ENCODE measurements around the gene CALD1.

DNA sequence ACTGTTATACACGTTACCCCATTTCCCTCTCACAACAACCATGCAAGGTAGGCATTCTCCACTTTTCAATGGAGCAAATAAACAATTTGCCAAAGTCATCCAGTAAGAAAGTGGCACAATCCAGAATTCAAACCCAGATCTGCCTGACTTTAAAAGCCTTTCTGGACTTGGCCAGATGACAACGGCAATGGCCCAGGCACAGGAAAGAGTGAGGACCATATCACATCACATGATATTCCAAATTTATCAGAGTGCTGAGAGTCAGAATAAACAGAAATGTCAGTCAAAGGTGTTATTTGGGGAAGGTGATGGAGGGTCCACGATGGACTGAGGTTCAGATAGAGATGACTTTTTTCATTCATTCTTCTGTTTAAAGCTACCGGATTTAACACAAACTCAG, 48.0 kb downstream of the CALD1 start:
- TF ChIP-seq, protein P1, sequence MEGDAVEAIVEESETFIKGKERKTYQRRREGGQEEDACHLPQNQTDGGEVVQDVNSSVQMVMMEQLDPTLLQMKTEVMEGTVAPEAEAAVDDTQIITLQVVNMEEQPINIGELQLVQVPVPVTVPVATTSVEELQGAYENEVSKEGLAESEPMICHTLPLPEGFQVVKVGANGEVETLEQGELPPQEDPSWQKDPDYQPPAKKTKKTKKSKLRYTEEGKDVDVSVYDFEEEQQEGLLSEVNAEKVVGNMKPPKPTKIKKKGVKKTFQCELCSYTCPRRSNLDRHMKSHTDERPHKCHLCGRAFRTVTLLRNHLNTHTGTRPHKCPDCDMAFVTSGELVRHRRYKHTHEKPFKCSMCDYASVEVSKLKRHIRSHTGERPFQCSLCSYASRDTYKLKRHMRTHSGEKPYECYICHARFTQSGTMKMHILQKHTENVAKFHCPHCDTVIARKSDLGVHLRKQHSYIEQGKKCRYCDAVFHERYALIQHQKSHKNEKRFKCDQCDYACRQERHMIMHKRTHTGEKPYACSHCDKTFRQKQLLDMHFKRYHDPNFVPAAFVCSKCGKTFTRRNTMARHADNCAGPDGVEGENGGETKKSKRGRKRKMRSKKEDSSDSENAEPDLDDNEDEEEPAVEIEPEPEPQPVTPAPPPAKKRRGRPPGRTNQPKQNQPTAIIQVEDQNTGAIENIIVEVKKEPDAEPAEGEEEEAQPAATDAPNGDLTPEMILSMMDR (optimal IDR thresholded peaks at IDR 0.05 in 1 of 3, IDR thresholded peaks at IDR 0.05 in 1 of 3, conservative IDR thresholded peaks at IDR 0.05 in 1 of 3; ENCODE audit: extremely low read depth in 1 of 3, insufficient read depth in 2 of 3, low read length in 3 of 3): no peak
- no peak for TF ChIP-seq EZH2 (IDR thresholded peaks at IDR 0.05; ENCODE audit: low read length)

All from keratinocyte (primary cell).